Fibroblast of villous mesenchyme (primary cell): ENCODE results near the gene MTCL3.

Source experiments
- DNase-seq: peaks from one replicate; pipeline ENCODE4 v3.0.0-alpha.2; 2010; ENCODE audit warnings: low read depth
- H3K4me3 ChIP-seq: 2 replicates; pipeline ENCODE4 v1.5.1; 2011; ENCODE audit warnings: low read depth, mild to moderate bottlenecking, low read length
- TF ChIP-seq, protein P1 (sequence below): IDR thresholded peaks from 2 replicates; pipeline ENCODE4 v1.5.1; 2012; ENCODE audit warnings: low read depth, mild to moderate bottlenecking, low read length; ENCODE audit not compliant: insufficient read depth

The MTCL3 gene

GRCh38 chr6:127518710-127519468, at the start of gene MTCL3:
Gene MTCL3, minus strand, starts transcription at chr6:127519335.
- peak; percentile 3 for DNase-seq
- TF ChIP-seq, protein P1, sequence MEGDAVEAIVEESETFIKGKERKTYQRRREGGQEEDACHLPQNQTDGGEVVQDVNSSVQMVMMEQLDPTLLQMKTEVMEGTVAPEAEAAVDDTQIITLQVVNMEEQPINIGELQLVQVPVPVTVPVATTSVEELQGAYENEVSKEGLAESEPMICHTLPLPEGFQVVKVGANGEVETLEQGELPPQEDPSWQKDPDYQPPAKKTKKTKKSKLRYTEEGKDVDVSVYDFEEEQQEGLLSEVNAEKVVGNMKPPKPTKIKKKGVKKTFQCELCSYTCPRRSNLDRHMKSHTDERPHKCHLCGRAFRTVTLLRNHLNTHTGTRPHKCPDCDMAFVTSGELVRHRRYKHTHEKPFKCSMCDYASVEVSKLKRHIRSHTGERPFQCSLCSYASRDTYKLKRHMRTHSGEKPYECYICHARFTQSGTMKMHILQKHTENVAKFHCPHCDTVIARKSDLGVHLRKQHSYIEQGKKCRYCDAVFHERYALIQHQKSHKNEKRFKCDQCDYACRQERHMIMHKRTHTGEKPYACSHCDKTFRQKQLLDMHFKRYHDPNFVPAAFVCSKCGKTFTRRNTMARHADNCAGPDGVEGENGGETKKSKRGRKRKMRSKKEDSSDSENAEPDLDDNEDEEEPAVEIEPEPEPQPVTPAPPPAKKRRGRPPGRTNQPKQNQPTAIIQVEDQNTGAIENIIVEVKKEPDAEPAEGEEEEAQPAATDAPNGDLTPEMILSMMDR, result no peak
- no peak within 1 kb of the TSS for H3K4me3 ChIP-seq

DNA sequence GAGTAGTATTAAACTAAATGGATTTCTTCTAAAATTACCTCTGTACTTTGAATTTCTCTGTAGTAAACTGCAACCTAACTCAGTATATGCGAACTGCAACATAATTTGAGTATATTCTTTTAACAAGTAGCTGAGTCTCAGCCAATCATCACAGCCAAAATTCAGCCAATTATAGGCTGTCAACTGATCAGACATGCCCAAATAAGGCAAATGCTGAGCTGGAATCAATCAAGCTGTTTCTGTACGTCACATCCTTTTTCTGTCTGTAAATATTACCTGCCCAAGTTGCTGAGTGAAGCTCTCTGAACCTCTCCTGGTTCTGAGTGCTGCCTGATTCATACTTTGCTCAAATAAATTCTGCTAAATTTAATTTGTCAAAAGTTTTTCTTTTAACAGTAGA, 48.3 kb upstream of the MTCL3 start:
- no peak overlapping the region for H3K4me3 ChIP-seq
- no peak for DNase-seq
- TF ChIP-seq, protein P1, result no peak

DNA sequence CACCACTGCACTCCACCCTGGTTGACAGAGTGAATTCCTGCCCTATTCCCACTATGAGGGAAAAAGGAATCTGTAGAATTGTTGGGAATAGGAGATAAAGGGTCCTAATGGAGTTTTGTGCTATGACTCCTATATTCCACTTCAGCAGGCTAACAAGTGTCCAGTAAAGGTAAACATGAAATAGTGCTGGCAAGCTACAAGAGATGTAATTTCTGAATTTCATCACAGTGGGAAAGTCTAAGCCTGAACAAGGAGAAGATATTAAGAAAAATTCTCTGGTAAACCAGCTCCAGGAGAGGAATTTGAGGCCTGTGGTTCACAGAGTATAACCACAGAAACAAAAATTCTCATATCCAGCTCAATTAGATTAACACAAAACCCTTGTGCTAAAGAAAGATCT, 47.5 kb upstream of the MTCL3 start:
- DNase-seq, result no peak
- TF ChIP-seq, protein P1, result no peak
- H3K4me3 ChIP-seq, result no peak overlapping the region

DNA sequence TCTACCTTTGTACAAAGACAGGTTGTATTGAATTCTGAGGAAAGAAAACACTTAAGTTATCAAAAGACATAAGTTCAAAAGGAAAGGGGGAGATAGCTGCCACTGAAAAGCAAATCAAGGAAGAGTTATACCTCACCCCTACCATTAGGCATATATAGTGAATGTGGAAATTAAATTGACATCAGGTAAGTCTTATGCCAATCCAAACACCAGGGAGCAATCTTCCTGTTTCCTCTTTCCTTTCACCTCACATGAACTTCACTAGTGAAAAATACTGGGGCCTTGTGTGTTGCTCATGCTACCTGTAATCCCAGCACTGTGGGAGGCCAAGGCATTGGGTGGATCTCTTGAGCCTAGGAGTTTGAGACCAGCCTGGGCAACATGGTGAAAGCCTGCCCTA, 47.0 kb upstream of the MTCL3 start:
- no peak for DNase-seq
- no peak overlapping the region for H3K4me3 ChIP-seq
- TF ChIP-seq, protein P1, result no peak

DNA sequence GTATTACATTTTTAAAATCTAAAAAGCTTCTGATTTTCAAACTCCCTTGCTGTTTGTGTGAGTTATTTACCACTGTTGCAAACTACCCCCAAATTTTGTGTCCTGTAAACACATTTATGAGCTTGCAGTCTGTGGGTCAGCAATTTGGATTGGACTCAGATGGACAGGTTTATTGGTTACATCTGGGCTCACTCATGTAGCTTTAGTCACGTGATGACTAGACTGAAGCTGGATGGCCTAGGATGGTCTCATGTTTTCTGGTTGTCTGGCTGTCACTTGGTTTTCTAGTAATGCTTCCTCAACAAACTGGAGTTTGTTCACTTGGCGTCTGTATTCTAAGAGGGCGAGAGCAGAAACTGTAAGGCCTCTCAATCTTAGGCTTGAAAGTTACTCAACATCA, 45.6 kb upstream of the MTCL3 start:
- TF ChIP-seq, protein P1, result no peak
- peak; percentile 35 for DNase-seq
- no peak overlapping the region for H3K4me3 ChIP-seq

- TF ChIP-seq, protein P1, result no peak
- H3K4me3 ChIP-seq, result no peak overlapping the region
- no peak for DNase-seq
Measured at GRCh38 chr6:127561660-127562059, 42.5 kb upstream of the MTCL3 start.
